A549 (cell line): ENCODE data around the gene RERGL. TPM values are rescaled to one million over a fixed set of nuclear protein-coding genes. Genes with fewer than 3 reads are reported as not detected.

Experiments
- ATAC-seq, 2 experiments: fragments of 200-7000 bp in 1 of 2; fragments of >200 bp in 1 of 2; cut with Nextera tagmentation in 1 of 2; cut with Tn5 transposase in 1 of 2; 3 replicates each; pipeline versions ENCODE4 v1.8.0 to v1.9.1; 2018 to 2020; ENCODE audit warnings: mild to moderate bottlenecking in 1 of 2, moderate library complexity in 1 of 2
- CTCF ChIA-PET: fragments of 300-600 bp; sonication (Branson Sonifier 250); formaldehyde crosslinking; extraction: SDS; loops from one replicate; lab custom pipeline; 2021; ENCODE audit warnings: antibody characterized with exemption, inconsistent platforms; lab: Yijun Ruan, JAX
- POLR2A ChIA-PET: fragments of 350-600 bp; formaldehyde crosslinking; extraction: SDS; loops from one replicate; lab custom pipeline; 2021; ENCODE audit warnings: antibody characterized with exemption, inconsistent platforms; lab: Yijun Ruan, JAX
- DNase-seq, 2 experiments: peaks; one replicate each; pipeline versions ENCODE4 v3.0.0 to v3.0.0-alpha.2; 2011 to 2016; ENCODE audit warnings: low read depth in 1 of 2, low spot score in 1 of 2
- FAIRE-seq: peaks from 2 replicates; lab custom pipeline; 2011; peaks lifted over from hg19 to GRCh38; lab: Jason Lieb, UNC
- H3K27ac ChIP-seq, 2 experiments: fragments of >200 bp; sonication (Bioruptor Twin); formaldehyde crosslinking; 3 replicates each; pipeline ENCODE4 v1.5.1; 2016 to 2017
- H3K4me1 ChIP-seq: fragments of >200 bp; sonication (Bioruptor Twin); formaldehyde crosslinking; 3 replicates; pipeline ENCODE4 v1.6.1; 2016
- H3K4me2 ChIP-seq: fragments of >200 bp; sonication (Bioruptor Twin); formaldehyde crosslinking; 3 replicates; pipeline ENCODE4 v1.6.1; 2016
- H3K4me3 ChIP-seq: fragments of >200 bp; sonication (Bioruptor Twin); formaldehyde crosslinking; 3 replicates; pipeline ENCODE4 v1.5.1; 2016
- H3K9me3 ChIP-seq: fragments of >200 bp; sonication (Bioruptor Twin); formaldehyde crosslinking; 3 replicates; pipeline ENCODE4 v1.6.1; 2016
- ATOH8 ChIP-seq: fragments of 250-450 bp; sonication (Bioruptor Pico); IDR thresholded peaks from 2 replicates; pipeline ENCODE4 v1.5.0; 2020; ENCODE audit warnings: low read depth, mild to moderate bottlenecking, moderate library complexity
- BHLHE40 ChIP-seq: IDR thresholded peaks from 2 replicates; pipeline ENCODE4 v1.6.1; 2012; ENCODE audit warnings: low read depth, low read length, inconsistent platforms
- CBX8 ChIP-seq: fragments of 200-600 bp; sonication (generic); IDR thresholded peaks from 2 replicates; pipeline ENCODE4 v1.6.1; 2016
- CHD2 ChIP-seq: fragments of 150-350 bp; IDR thresholded peaks from 2 replicates; pipeline ENCODE4 v1.6.1; 2014; ENCODE audit warnings: low read length; ENCODE audit not compliant: partially characterized antibody
- CTCF ChIP-seq: fragments of >200 bp; sonication (Bioruptor Twin); formaldehyde crosslinking; IDR thresholded peaks from 3 replicates; pipeline ENCODE4 v1.5.1; 2016
- E2F6 ChIP-seq: IDR thresholded peaks from 2 replicates; pipeline ENCODE4 v1.6.1; 2012; ENCODE audit warnings: low read depth, borderline replicate concordance
- EHF ChIP-seq: fragments of 250-450 bp; sonication (Bioruptor Pico); IDR thresholded peaks from 2 replicates; pipeline ENCODE4 v1.5.0; 2020; ENCODE audit warnings: mild to moderate bottlenecking
- ELK1 ChIP-seq: fragments of 150-350 bp; IDR thresholded peaks from 2 replicates; pipeline ENCODE4 v1.6.1; 2014; ENCODE audit warnings: low read depth, mild to moderate bottlenecking, low read length
- FOSB ChIP-seq: fragments of 250-450 bp; sonication (Bioruptor Pico); IDR thresholded peaks from 2 replicates; pipeline ENCODE4 v1.5.0; 2020; ENCODE audit warnings: mild to moderate bottlenecking, moderate library complexity
- FOXS1 ChIP-seq: fragments of 250-450 bp; sonication (Bioruptor Pico); IDR thresholded peaks from 2 replicates; pipeline ENCODE4 v1.5.0; 2020; ENCODE audit warnings: mild to moderate bottlenecking, moderate library complexity
- HDAC2 ChIP-seq: fragments of 200-600 bp; sonication (generic); IDR thresholded peaks from 2 replicates; pipeline ENCODE4 v1.6.1; 2016
- HOXA7 ChIP-seq: fragments of 250-450 bp; sonication (Bioruptor Pico); IDR thresholded peaks from 2 replicates; pipeline ENCODE4 v1.5.0; 2020; ENCODE audit warnings: mild to moderate bottlenecking, moderate library complexity
- HOXB13 ChIP-seq: fragments of 250-450 bp; sonication (Bioruptor Pico); IDR thresholded peaks from 2 replicates; pipeline ENCODE4 v1.5.0; 2020; ENCODE audit warnings: low read depth, mild to moderate bottlenecking, moderate library complexity
- JUNB ChIP-seq: fragments of >200 bp; sonication (Bioruptor Twin); formaldehyde crosslinking; IDR thresholded peaks from 2 replicates; pipeline ENCODE4 v1.6.1; 2016
- MAFK ChIP-seq: fragments of 450-650 bp; IDR thresholded peaks from 2 replicates; pipeline ENCODE4 v1.6.1; 2014; ENCODE audit not compliant: partially characterized antibody
- MYC ChIP-seq: IDR thresholded peaks from 2 replicates; pipeline ENCODE4 v1.6.1; 2012; ENCODE audit warnings: mild to moderate bottlenecking, inconsistent platforms, low read length, improper control_type of control experiment, borderline replicate concordance
- NPAS2 ChIP-seq: fragments of 250-450 bp; sonication (Bioruptor Pico); IDR thresholded peaks from 2 replicates; pipeline ENCODE4 v1.8.0; 2022; ENCODE audit warnings: mild to moderate bottlenecking, moderate library complexity, borderline replicate concordance
- NR3C1 ChIP-seq: fragments of >200 bp; sonication (Bioruptor Twin); formaldehyde crosslinking; IDR thresholded peaks from 3 replicates; pipeline ENCODE4 v1.6.1; 2017
- POLR2A ChIP-seq: IDR thresholded peaks from 2 replicates; pipeline ENCODE4 v1.6.1; 2012; ENCODE audit warnings: mild to moderate bottlenecking, low read length
- POLR2AphosphoS2 ChIP-seq: conservative IDR thresholded peaks from 2 replicates; pipeline ENCODE4 v1.6.1; 2012; ENCODE audit warnings: low read length, improper control_type of control experiment, inconsistent platforms
- RARB ChIP-seq: fragments of 250-450 bp; sonication (Bioruptor Pico); IDR thresholded peaks from 2 replicates; pipeline ENCODE4 v1.8.0; 2021; ENCODE audit warnings: mild to moderate bottlenecking, moderate library complexity
- RCOR1 ChIP-seq: fragments of 150-350 bp; IDR thresholded peaks from 2 replicates; pipeline ENCODE4 v1.6.1; 2014; ENCODE audit warnings: antibody characterized with exemption, low read length, low read depth
- REST ChIP-seq: fragments of 200-600 bp; sonication (generic); IDR thresholded peaks from 2 replicates; pipeline ENCODE4 v1.6.1; 2016; ENCODE audit warnings: antibody characterized with exemption, mild to moderate bottlenecking, moderate library complexity
- SREBF2 ChIP-seq: fragments of 450-650 bp; IDR thresholded peaks from 2 replicates; pipeline ENCODE4 v1.6.1; 2014; ENCODE audit warnings: mild to moderate bottlenecking, moderate library complexity
- TFCP2L1 ChIP-seq: fragments of 250-450 bp; sonication (Bioruptor Pico); IDR thresholded peaks from 2 replicates; pipeline ENCODE4 v1.5.0; 2021; ENCODE audit warnings: mild to moderate bottlenecking
- USF2 ChIP-seq: fragments of 450-650 bp; IDR thresholded peaks from 2 replicates; pipeline ENCODE4 v1.6.1; 2014; ENCODE audit warnings: antibody characterized with exemption
- ZC3H11A ChIP-seq: fragments of 450-650 bp; IDR thresholded peaks from 2 replicates; pipeline ENCODE4 v1.6.1; 2014; ENCODE audit warnings: antibody characterized with exemption, mild to moderate bottlenecking
- ZSCAN20 ChIP-seq: fragments of 250-450 bp; sonication (Bioruptor Pico); IDR thresholded peaks from 2 replicates; pipeline ENCODE4 v1.8.0; 2022; ENCODE audit warnings: mild to moderate bottlenecking, moderate library complexity
- WGBS: methylation state at CpG from one replicate; pipeline ENCODE4 v1.1.6; 2017; ENCODE audit errors: missing lambda C conversion rate; 5-methylcytosine and 5-hydroxymethylcytosine counted together
- polyA plus RNA-seq, 4 experiments: library from polyadenylated mRNA; depleted of rRNA in 3 of 4; stranded (reverse); fragments of >200 nt; fragmentation: RNase III in 1 of 4; extraction: RNeasy Plus Mini Kit Qiagen cat#74134 plus additional on column Dnase treatment in 1 of 4; gene quantifications; 2 replicates in 3 of 4; 3 replicates in 1 of 4; pipeline ENCODE4 v1.2.3, GENCODE V29; 2011 to 2017

RERGL gene
- polyA plus RNA-seq, 2 of the 4 experiments (the other 2 are of a cell fraction): not detected

- CTCF ChIA-PET: interaction anchor here (0.5 kb wide), 1 partner anchor 1978 kb away, joined by 3 read pairs; no protein-coding TSS in a partner anchor
- ATAC-seq (no peak), DNase-seq (no peak), FAIRE-seq (no peak)
- Histone ChIP-seq H3K4me1 (no peaks in the 10 kb centered on the region), H3K4me2 (no peak overlapping the region), H3K9me3 (0 out of 3 replicates have a peak, but pooled peaks cover 3% of the 10 kb centered on the region), H3K4me3 (no peak overlapping the region), H3K27ac (no peak overlapping the region)
- 18% methylated on average over 1 of the region's 1 CpG for WGBS
- POLR2A ChIA-PET: no interaction called here
- TF ChIP-seq HOXB13 (CRISPR knock-in tag) (no peak), SREBF2 (no peak), POLR2AphosphoS2 (no peak), MAFK (no peak), ATOH8 (no peak), NR3C1 (no peak), HOXA7 (CRISPR knock-in tag) (no peak), JUNB (no peak), RCOR1 (no peak), FOXS1 (CRISPR knock-in tag) (no peak), ELK1 (no peak), EHF (CRISPR knock-in tag) (no peak), ZC3H11A (no peak), REST (no peak), CHD2 (no peak), USF2 (no peak), CTCF (no peak)
Observed at GRCh38 chr12:18057051-18057450, 32.9 kb downstream of the RERGL start.

GRCh38 chr12:18054925-18055619 lies 34.9 kb downstream of the RERGL start:
- Histone ChIP-seq H3K9me3 (no peaks in the 10 kb centered on the region), H3K27ac (no peak overlapping the region), H3K4me1 (no peaks in the 10 kb centered on the region), H3K4me2 (no peak overlapping the region), H3K4me3 (no peak overlapping the region)
- ChIA-PET CTCF (no interaction called here), POLR2A (no interaction called here)
- DNase-seq: no peak
- WGBS: 42% methylated on average over 2 of the region's 2 CpGs
- FAIRE-seq: no peak
- ATAC-seq: no peak
- no peak for TF ChIP-seq ATOH8
- TF ChIP-seq CBX8: no peak
- TF ChIP-seq ZSCAN20: no peak
- TF ChIP-seq EHF (CRISPR knock-in tag): no peak
- TF ChIP-seq E2F6: no peak
- no peak for TF ChIP-seq TFCP2L1 (CRISPR knock-in tag)
- TF ChIP-seq JUNB: no peak
- no peak for TF ChIP-seq BHLHE40
- TF ChIP-seq POLR2A: no peak
- TF ChIP-seq RARB (CRISPR knock-in tag): no peak
- no peak for TF ChIP-seq HDAC2
- TF ChIP-seq MYC: no peak
- TF ChIP-seq NPAS2 (CRISPR knock-in tag): no peak
- no peak for TF ChIP-seq FOSB (CRISPR knock-in tag)
- TF ChIP-seq MAFK: no peak
